Heart left ventricle (tissue), 16 donors: Measurements from ENCODE around the gene DNAH1. TPM values are rescaled to one million over a fixed set of nuclear protein-coding genes. Genes with fewer than 3 reads are reported as not detected.

Experiments
- ATAC-seq, 4 donors: fragments of 200-7000 bp; cut with Tn5 transposase; one replicate each; pipeline ENCODE4 v1.9.1; 2020 to 2022; ENCODE audit warnings: moderate library complexity in 4 of 4, mild to moderate bottlenecking in 3 of 4, moderate number of reproducible peaks in 1 of 4
- DNase-seq, 5 donors: peaks; one replicate each; pipeline ENCODE4 v3.0.0-alpha.2; 2020
- H3K27ac ChIP-seq, 12 donors: fragments of 200-600 bp; sonication (generic) in 4 of 12; one replicate each; pipeline versions ENCODE4 v1.5.0 to v1.8.0; 2016 to 2022; ENCODE audit warnings: mild to moderate bottlenecking in 2 of 12
- H3K27me3 ChIP-seq, 9 donors: fragments of 200-600 bp; sonication (generic) in 2 of 9; one replicate each; pipeline versions ENCODE4 v1.5.1 to v1.8.0; 2016 to 2022; ENCODE audit warnings: mild to moderate bottlenecking in 3 of 9
- H3K36me3 ChIP-seq, 9 donors: fragments of 200-600 bp; sonication (generic) in 2 of 9; one replicate each; pipeline versions ENCODE4 v1.5.0 to v1.8.0; 2018 to 2022; ENCODE audit warnings: mild to moderate bottlenecking in 2 of 9
- H3K4me1 ChIP-seq, 12 donors: fragments of 200-600 bp; sonication (generic) in 4 of 12; one replicate each; pipeline versions ENCODE4 v1.5.0 to v1.8.0; 2016 to 2022; ENCODE audit warnings: mild to moderate bottlenecking in 3 of 12
- H3K4me3 ChIP-seq, 12 donors: fragments of 200-600 bp; sonication (generic) in 4 of 12; one replicate each; pipeline versions ENCODE4 v1.5.0 to v1.8.0; 2017 to 2022; ENCODE audit warnings: mild to moderate bottlenecking in 9 of 12, moderate library complexity in 4 of 12
- H3K9me3 ChIP-seq, 12 donors: fragments of 200-600 bp; sonication (generic) in 4 of 12; one replicate each; pipeline versions ENCODE4 v1.5.0 to v1.8.0; 2016 to 2022; ENCODE audit warnings: mild to moderate bottlenecking in 1 of 12
- CTCF ChIP-seq, 12 donors: fragments of 200-600 bp; sonication (generic) in 4 of 12; IDR thresholded peaks; one replicate each; pipeline versions ENCODE4 v1.5.0 to v1.8.0; 2018 to 2022; ENCODE audit warnings: antibody characterized with exemption in 12 of 12, mild to moderate bottlenecking in 5 of 12
- POLR2A ChIP-seq, 2 donors: fragments of 450-650 bp; IDR thresholded peaks; one replicate each; pipeline ENCODE4 v1.6.1; 2017; ENCODE audit warnings: antibody characterized with exemption in 2 of 2, mild to moderate bottlenecking in 2 of 2, moderate library complexity in 2 of 2
- WGBS, 4 donors: extraction: QIAGEN DNeasy Blood & Tissue Kit in 2 of 4; methylation state at CpG; one replicate each; pipeline versions ENCODE4 v1.1.5 to v1.1.7; 2013 to 2018; 5-methylcytosine and 5-hydroxymethylcytosine counted together
- intact Hi-C, 10 donors: fragments of 100-400 bp; cut with DNase I; formaldehyde crosslinking; loops; one replicate each; pipeline versions ENCODE4 v1.11.1 to v1.14.2; 2022
- polyA plus RNA-seq, 2 donors: library from polyadenylated mRNA; stranded (reverse); fragments of 200-250 nt; gene quantifications; one replicate each; pipeline ENCODE4 v1.2.3, GENCODE V29; 2013
- total RNA-seq, 9 donors: library from RNA; depleted of rRNA in 2 of 9; stranded (reverse); fragments of >200 nt in 2 of 9; fragmentation: NEBNext Ultra II Directional in 3 of 9; extraction: Animal tissue kit (Norgen Biotek cat#: 25700) in 3 of 9; gene quantifications; one replicate each; pipeline versions ENCODE4 v1.1.0 to v1.2.4, GENCODE V29; 2016 to 2023
- donor health status: ischemic (EF 13 %, LVEDD 7.1; RV severe dilation, severe dysfunction).
- donor health status: healthy with polysubstance abuse.
- donor health status: DM: no; HTN: yes; CAD: no.
- donor health status: DM: no; HTN: no; CAD: no.
- donor health status: ischemic (EF 25% LVEDD 6.9; RV normal size, moderate dysfunction).
- donor health status: ischemic (EF 25% LVEDD 5.7; RV mildly dilated, moderate dysfunction).
- donor health status: healthy.
- donor health status: DM: yes; HTN: yes; CAD: no.
- donor health status: ischemic (EF 35%, LVEDD 5.7; RV mildly dilated, moderate dysfunction).
- donor health status: nonischemic (EF 11% LVEDD 7.7; RV severe dilation, severe dysfunction).
- donor health status: DM: yes; HTN: yes; CAD: no.
- donor health status: PGD.
- donor health status: ischemic (EF 29% LVEDD 5.4; RV normal size, mild dysfunction).
- donor health status: nonischemic (EF 23%, LVEDD 6.1; RV moderate dilation, normal function).

DNAH1 gene
- total and polyA plus RNA-seq, 11 donors = 0.95 to 6.6 (median 2.8) TPM

- peak in 1 of 5 donors; percentile 22 for DNase-seq
- no peaks in the 10 kb centered on the region for H3K27me3 ChIP-seq
- WGBS, 4 donors = 86 to 94% (median 91%) methylated on average over 7 of the region's 7 CpGs
- no peaks in the 10 kb centered on the region for H3K9me3 ChIP-seq
- intact Hi-C loops = no loop called here
- peaks cover 0 to 25% (median 13%) of the 10 kb centered on the region in 12 donors for H3K4me1 ChIP-seq
- TF ChIP-seq POLR2A (IDR thresholded peaks at IDR 0.05) (no peak), CTCF (IDR thresholded peaks at IDR 0.05) (no peak)
- no peak for ATAC-seq
- H3K4me3 ChIP-seq = no peak overlapping the region
- no peaks in the 10 kb centered on the region for H3K36me3 ChIP-seq
- H3K27ac ChIP-seq = no peak overlapping the region
Observed at GRCh38 chr3:52322466-52322865, 6.3 kb downstream of the DNAH1 start.

GRCh38 chr3:52323526-52324295, 7.6 kb downstream of the DNAH1 start:
- WGBS, 4 donors = 75 to 92% (median 87%) methylated on average over 7 to 11 of the region's 11 CpGs

GRCh38 chr3:52324676-52325075, 8.6 kb downstream of the DNAH1 start:
- 95 to 96% (median 95%) methylated on average over 8 to 9 of the region's 9 CpGs for WGBS, 4 donors

More at GRCh38 chr3:52323526-52324295, 7.6 kb downstream of the DNAH1 start:
- Histone ChIP-seq H3K36me3 (no peaks in the 10 kb centered on the region), H3K4me3 (no peak overlapping the region), H3K27ac (no peak overlapping the region), H3K9me3 (no peaks in the 10 kb centered on the region), H3K27me3 (no peaks in the 10 kb centered on the region), H3K4me1 (peaks cover 0 to 12% (median 2%) of the 10 kb centered on the region in 12 donors)
- ATAC-seq (peak in 2 of 4 donors; percentile 27 to 38), DNase-seq (peak in 2 of 5 donors; percentile 19 to 44)
- TF ChIP-seq POLR2A (IDR thresholded peaks at IDR 0.05) = no peak
- intact Hi-C loops = no loop called here

GRCh38 chr3:52325686-52326085, 9.6 kb downstream of the DNAH1 start:
- no peaks in the 10 kb centered on the region for H3K27me3 ChIP-seq
- no peaks in the 10 kb centered on the region for H3K36me3 ChIP-seq
- no peak overlapping the region for H3K27ac ChIP-seq
- H3K4me3 ChIP-seq = no peak overlapping the region
- intact Hi-C loops = no loop called here
- peaks cover 0 to 19% (median 0%) of the 10 kb centered on the region in 12 donors for H3K4me1 ChIP-seq
- H3K9me3 ChIP-seq = no peaks in the 10 kb centered on the region
- peak in 1 of 5 donors; percentile 21 for DNase-seq
- no peak for ATAC-seq
- no peak for TF ChIP-seq CTCF (IDR thresholded peaks at IDR 0.05)
- no peak for TF ChIP-seq POLR2A (IDR thresholded peaks at IDR 0.05)

More at GRCh38 chr3:52324676-52325075, 8.6 kb downstream of the DNAH1 start:
- ATAC-seq (no peak), DNase-seq (peak in 1 of 5 donors; percentile 10)
- Histone ChIP-seq H3K36me3 (no peaks in the 10 kb centered on the region), H3K9me3 (no peaks in the 10 kb centered on the region), H3K27ac (no peak overlapping the region), H3K4me3 (no peak overlapping the region), H3K27me3 (no peaks in the 10 kb centered on the region), H3K4me1 (peaks cover 0 to 9% (median 0%) of the 10 kb centered on the region in 12 donors)
- no peak for TF ChIP-seq POLR2A (IDR thresholded peaks at IDR 0.05)
- TF ChIP-seq CTCF (IDR thresholded peaks at IDR 0.05) = no peak
- intact Hi-C loops = no loop called here
